NCI-H187 (cell line): ENCODE data around the gene NBPF10.
"Not testable (repeated sequence)": the region's sequence is repeated elsewhere in the genome, so short reads cannot be mapped to it uniquely, and the experiment has no call there.

Experiments used
- DNase-seq, 2 experiments: peaks; one replicate each; lab custom pipeline; 2025; lab: John Stamatoyannopoulos, UW

Gene NBPF10, protein sequence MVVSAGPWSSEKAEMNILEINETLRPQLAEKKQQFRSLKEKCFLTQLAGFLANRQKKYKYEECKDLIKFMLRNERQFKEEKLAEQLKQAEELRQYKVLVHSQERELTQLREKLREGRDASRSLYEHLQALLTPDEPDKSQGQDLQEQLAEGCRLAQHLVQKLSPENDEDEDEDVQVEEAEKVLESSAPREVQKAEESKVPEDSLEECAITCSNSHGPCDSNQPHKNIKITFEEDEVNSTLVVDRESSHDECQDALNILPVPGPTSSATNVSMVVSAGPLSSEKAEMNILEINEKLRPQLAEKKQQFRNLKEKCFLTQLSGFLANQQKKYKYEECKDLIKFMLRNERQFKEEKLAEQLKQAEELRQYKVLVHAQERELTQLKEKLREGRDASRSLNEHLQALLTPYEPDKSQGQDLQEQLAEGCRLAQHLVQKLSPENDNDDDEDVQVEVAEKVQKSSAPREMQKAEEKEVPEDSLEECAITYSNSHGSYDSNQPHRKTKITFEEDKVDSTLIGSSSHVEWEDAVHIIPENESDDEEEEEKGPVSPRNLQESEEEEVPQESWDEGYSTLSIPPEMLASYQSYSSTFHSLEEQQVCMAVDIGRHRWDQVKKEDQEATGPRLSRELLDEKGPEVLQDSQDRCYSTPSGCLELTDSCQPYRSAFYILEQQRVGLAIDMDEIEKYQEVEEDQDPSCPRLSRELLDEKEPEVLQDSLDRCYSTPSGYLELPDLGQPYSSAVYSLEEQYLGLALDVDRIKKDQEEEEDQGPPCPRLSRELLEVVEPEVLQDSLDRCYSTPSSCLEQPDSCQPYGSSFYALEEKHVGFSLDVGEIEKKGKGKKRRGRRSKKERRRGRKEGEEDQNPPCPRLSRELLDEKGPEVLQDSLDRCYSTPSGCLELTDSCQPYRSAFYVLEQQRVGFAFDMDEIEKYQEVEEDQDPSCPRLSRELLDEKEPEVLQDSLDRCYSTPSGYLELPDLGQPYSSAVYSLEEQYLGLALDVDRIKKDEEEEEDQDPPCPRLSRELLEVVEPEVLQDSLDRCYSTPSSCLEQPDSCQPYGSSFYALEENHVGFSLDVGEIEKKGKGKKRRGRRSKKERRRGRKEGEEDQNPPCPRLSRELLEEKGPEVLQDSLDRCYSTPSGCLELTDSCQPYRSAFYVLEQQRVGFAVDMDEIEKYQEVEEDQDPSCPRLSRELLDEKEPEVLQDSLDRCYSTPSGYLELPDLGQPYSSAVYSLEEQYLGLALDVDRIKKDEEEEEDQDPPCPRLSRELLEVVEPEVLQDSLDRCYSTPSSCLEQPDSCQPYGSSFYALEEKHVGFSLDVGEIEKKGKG (N-terminal part only)

DNA sequence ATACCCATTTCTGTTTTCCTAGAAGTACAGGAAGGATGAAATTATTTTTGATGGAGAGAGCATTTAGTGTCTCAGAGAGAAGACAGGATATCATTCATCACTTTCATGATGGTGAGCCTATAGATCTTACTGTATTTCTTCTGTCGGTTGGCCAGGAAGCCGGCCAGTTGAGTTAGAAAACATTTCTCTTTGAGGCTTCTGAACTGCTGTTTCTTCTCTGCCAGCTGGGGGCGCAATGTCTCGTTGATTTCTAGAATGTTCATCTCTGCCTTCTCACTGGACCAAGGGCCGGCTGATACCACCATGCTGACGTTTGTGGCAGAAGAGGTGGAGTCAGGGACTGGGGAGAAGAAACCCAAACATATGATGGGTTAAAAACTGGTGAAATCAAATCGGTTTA lies at the start of gene NBPF10:
NBPF10 (minus strand) TSS at position 340 of the 400 bp plus-strand sequence; CDS start at position 305, 35 bp downstream.
- DNase-seq = not testable (repeated sequence)

DNA sequence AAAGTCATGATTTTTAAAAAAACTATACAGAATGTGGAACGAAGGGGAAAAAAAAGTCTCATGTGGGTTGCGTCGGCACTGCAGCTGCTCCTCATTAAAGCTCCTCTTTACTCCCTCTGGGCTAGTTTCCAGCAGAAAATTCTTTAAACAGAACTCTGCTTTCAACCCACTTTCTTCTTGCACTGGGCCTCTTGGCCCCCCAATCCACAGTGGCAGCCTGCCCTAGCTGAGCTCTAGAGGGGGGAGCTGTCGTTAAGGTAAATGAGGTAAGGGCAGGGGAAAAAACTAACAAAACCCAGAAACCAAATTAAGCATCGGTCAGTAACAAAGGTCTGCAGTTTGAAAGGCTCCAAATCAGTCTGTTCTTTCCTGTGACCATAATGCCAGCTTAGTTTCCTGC lies 29.9 kb upstream of the NBPF10 start:
- not testable (repeated sequence) for DNase-seq

GRCh38 chr1:146167740-146168139 lies 23.1 kb upstream of the NBPF10 start:
- not testable (repeated sequence) for DNase-seq

DNA sequence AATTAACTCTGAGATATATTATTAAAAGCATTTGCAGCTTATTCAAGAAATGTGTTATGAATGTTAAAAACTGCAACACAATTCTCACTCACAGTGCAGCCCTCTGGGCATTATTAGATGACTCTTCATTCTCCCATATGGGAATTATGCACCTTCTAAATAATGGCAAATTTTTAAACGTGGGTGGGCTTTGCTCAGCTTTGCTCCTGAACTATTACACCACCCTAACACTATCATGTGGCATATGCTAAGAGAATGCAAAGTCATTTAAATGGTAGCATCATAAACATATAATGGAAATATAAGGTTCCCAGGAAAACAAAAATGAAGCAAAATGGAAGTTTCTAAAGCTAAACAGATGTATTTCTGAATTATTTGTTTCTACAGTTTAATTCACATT lies 22.7 kb upstream of the NBPF10 start:
- DNase-seq = not testable (repeated sequence)
